Liver (tissue), 9 donors: ENCODE measurements around the gene TMEM233. TPM values are rescaled to one million over a fixed set of nuclear protein-coding genes. Genes with fewer than 3 reads are reported as not detected.

Source experiments
- DNase-seq: peaks from one replicate; pipeline ENCODE4 v3.0.0-alpha.2; 2017; ENCODE audit warnings: low spot score
- H3K27ac ChIP-seq, 2 donors: one replicate each; pipeline ENCODE4 v1.7.0; 2013; ENCODE audit warnings: inconsistent platforms in 2 of 2, low read length in 2 of 2, control low read depth in 1 of 2, low read depth in 1 of 2, mild to moderate bottlenecking in 1 of 2
- H3K27me3 ChIP-seq, 4 donors: one replicate each; pipeline versions ENCODE4 v1.6.1 to v1.7.0; 2013; ENCODE audit warnings: low read length in 3 of 4, inconsistent platforms in 1 of 4, mild to moderate bottlenecking in 1 of 4, moderate library complexity in 1 of 4; ENCODE audit not compliant: control insufficient read depth in 4 of 4, insufficient read depth in 4 of 4
- H3K36me3 ChIP-seq, 4 donors: one replicate each; pipeline versions ENCODE4 v1.6.1 to v1.7.0; 2013; ENCODE audit warnings: low read length in 3 of 4, mild to moderate bottlenecking in 3 of 4, low read depth in 1 of 4, moderate library complexity in 1 of 4; ENCODE audit not compliant: control insufficient read depth in 4 of 4, insufficient read depth in 3 of 4
- H3K4me1 ChIP-seq, 4 donors: one replicate each; pipeline versions ENCODE4 v1.6.1 to v1.7.0; 2013; ENCODE audit warnings: low read length in 3 of 4, mild to moderate bottlenecking in 3 of 4, moderate library complexity in 1 of 4; ENCODE audit not compliant: control insufficient read depth in 4 of 4, insufficient read depth in 4 of 4
- H3K4me3 ChIP-seq, 3 donors: one replicate each; pipeline versions ENCODE4 v1.6.1 to v1.7.0; 2013; ENCODE audit warnings: low read length in 3 of 3, control low read depth in 1 of 3, low read depth in 1 of 3, mild to moderate bottlenecking in 1 of 3
- H3K9ac ChIP-seq, 2 donors: one replicate each; pipeline ENCODE4 v1.7.0; 2013; ENCODE audit warnings: low read length in 2 of 2, mild to moderate bottlenecking in 2 of 2, moderate library complexity in 2 of 2, control low read depth in 1 of 2, low read depth in 1 of 2
- H3K9me3 ChIP-seq, 4 donors: one replicate each; pipeline versions ENCODE4 v1.6.1 to v1.7.0; 2013; ENCODE audit warnings: low read length in 3 of 4; ENCODE audit not compliant: control insufficient read depth in 4 of 4
- EGR1 ChIP-seq, 2 donors: IDR thresholded peaks; 2 replicates each; pipeline ENCODE4 v1.6.1; 2016 to 2018; ENCODE audit warnings: antibody characterized with exemption in 2 of 2, low read depth in 2 of 2
- FOXA2 ChIP-seq: IDR thresholded peaks from 2 replicates; pipeline ENCODE4 v1.6.1; 2016; ENCODE audit warnings: antibody characterized with exemption
- GABPA ChIP-seq, 2 donors: IDR thresholded peaks in 1 of 2; conservative IDR thresholded peaks in 1 of 2; 2 replicates each; pipeline ENCODE4 v1.6.1; 2016; ENCODE audit warnings: antibody characterized with exemption in 2 of 2, mild to moderate bottlenecking in 1 of 2, moderate library complexity in 1 of 2
- HNF4A ChIP-seq, 2 donors: conservative IDR thresholded peaks; 2 replicates each; pipeline ENCODE4 v1.6.1; 2016; ENCODE audit warnings: antibody characterized with exemption in 2 of 2, mild to moderate bottlenecking in 2 of 2
- HNF4G ChIP-seq: IDR thresholded peaks from 2 replicates; pipeline ENCODE4 v1.6.1; 2016; ENCODE audit warnings: antibody characterized with exemption
- JUND ChIP-seq, 2 donors: IDR thresholded peaks; 2 replicates each; pipeline ENCODE4 v1.6.1; 2016; ENCODE audit warnings: antibody characterized with exemption in 2 of 2
- MAX ChIP-seq: IDR thresholded peaks from 2 replicates; pipeline ENCODE4 v1.6.1; 2016; ENCODE audit warnings: antibody characterized with exemption
- NR2F2 ChIP-seq: IDR thresholded peaks from 2 replicates; pipeline ENCODE4 v1.6.1; 2016; ENCODE audit warnings: antibody characterized with exemption
- RXRA ChIP-seq, 2 donors: IDR thresholded peaks; 2 replicates each; pipeline ENCODE4 v1.6.1; 2017 to 2018; ENCODE audit warnings: antibody characterized with exemption in 2 of 2, mild to moderate bottlenecking in 1 of 2
- TAF1 ChIP-seq: conservative IDR thresholded peaks from 2 replicates; pipeline ENCODE4 v1.6.1; 2016; ENCODE audit warnings: antibody characterized with exemption, mild to moderate bottlenecking
- YY1 ChIP-seq: IDR thresholded peaks from 2 replicates; pipeline ENCODE4 v1.6.1; 2016; ENCODE audit warnings: antibody characterized with exemption, mild to moderate bottlenecking
- WGBS: extraction: QIAGEN DNeasy Blood & Tissue Kit; methylation state at CpG from one replicate; pipeline ENCODE4 v1.1.7; 2013; 5-methylcytosine and 5-hydroxymethylcytosine counted together
- polyA plus RNA-seq, 2 donors: library from polyadenylated mRNA; stranded (reverse) in 1 of 2; unstranded in 1 of 2; fragments of 200-250 nt in 1 of 2; fragments of >200 nt in 1 of 2; fragmentation: Nextera tagmentation in 1 of 2; extraction: Ambion mirVana in 1 of 2; gene quantifications; one replicate each; pipeline versions ENCODE4 v1.2.1 to v1.2.3, GENCODE V29; 2013 to 2015
- total RNA-seq, 2 donors: library from RNA; depleted of rRNA; stranded (reverse); fragments of >200 nt; gene quantifications; one replicate each; pipeline ENCODE4 v1.2.3, GENCODE V29; 2014
- TF ChIP-seq, protein P1 (sequence below): IDR thresholded peaks from 2 replicates; pipeline ENCODE4 v1.6.1; 2016; ENCODE audit warnings: antibody characterized with exemption
- TF ChIP-seq, protein P2 (sequence below): IDR thresholded peaks from 2 replicates; pipeline ENCODE4 v1.6.1; 2016; ENCODE audit warnings: antibody characterized with exemption, mild to moderate bottlenecking
- TF ChIP-seq, protein P3 (sequence below): IDR thresholded peaks from 2 replicates; pipeline ENCODE4 v1.6.1; 2016; ENCODE audit warnings: antibody characterized with exemption
- donor health status: healthy.
- donor health status: healthy.
- donor health status: healthy.
- donor health status: healthy.
- donor health status: healthy.

Gene TMEM233
- total and polyA plus RNA-seq, 4 donors: 0.05 to 0.17 (median 0.09) TPM

- Histone ChIP-seq H3K9me3 (no peaks in the 10 kb centered on the region), H3K9ac (no peak overlapping the region), H3K27ac (no peak overlapping the region), H3K27me3 (peaks cover 0 to 2% (median 0%) of the 10 kb centered on the region in 4 donors), H3K36me3 (peaks cover 0 to 1% (median 0%) of the 10 kb centered on the region in 4 donors), H3K4me3 (no peak overlapping the region), H3K4me1 (peaks cover 0 to 9% (median 5%) of the 10 kb centered on the region in 4 donors)
- 73% methylated on average over 7 of the region's 7 CpGs for WGBS
- TF ChIP-seq, protein P1, sequence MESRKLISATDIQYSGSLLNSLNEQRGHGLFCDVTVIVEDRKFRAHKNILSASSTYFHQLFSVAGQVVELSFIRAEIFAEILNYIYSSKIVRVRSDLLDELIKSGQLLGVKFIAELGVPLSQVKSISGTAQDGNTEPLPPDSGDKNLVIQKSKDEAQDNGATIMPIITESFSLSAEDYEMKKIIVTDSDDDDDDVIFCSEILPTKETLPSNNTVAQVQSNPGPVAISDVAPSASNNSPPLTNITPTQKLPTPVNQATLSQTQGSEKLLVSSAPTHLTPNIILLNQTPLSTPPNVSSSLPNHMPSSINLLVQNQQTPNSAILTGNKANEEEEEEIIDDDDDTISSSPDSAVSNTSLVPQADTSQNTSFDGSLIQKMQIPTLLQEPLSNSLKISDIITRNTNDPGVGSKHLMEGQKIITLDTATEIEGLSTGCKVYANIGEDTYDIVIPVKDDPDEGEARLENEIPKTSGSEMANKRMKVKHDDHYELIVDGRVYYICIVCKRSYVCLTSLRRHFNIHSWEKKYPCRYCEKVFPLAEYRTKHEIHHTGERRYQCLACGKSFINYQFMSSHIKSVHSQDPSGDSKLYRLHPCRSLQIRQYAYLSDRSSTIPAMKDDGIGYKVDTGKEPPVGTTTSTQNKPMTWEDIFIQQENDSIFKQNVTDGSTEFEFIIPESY: no peak
- no peak for TF ChIP-seq GABPA (IDR thresholded peaks at IDR 0.05 in 1 of 2, conservative IDR thresholded peaks at IDR 0.05 in 1 of 2)
- no peak for TF ChIP-seq FOXA2
- TF ChIP-seq, protein P2, sequence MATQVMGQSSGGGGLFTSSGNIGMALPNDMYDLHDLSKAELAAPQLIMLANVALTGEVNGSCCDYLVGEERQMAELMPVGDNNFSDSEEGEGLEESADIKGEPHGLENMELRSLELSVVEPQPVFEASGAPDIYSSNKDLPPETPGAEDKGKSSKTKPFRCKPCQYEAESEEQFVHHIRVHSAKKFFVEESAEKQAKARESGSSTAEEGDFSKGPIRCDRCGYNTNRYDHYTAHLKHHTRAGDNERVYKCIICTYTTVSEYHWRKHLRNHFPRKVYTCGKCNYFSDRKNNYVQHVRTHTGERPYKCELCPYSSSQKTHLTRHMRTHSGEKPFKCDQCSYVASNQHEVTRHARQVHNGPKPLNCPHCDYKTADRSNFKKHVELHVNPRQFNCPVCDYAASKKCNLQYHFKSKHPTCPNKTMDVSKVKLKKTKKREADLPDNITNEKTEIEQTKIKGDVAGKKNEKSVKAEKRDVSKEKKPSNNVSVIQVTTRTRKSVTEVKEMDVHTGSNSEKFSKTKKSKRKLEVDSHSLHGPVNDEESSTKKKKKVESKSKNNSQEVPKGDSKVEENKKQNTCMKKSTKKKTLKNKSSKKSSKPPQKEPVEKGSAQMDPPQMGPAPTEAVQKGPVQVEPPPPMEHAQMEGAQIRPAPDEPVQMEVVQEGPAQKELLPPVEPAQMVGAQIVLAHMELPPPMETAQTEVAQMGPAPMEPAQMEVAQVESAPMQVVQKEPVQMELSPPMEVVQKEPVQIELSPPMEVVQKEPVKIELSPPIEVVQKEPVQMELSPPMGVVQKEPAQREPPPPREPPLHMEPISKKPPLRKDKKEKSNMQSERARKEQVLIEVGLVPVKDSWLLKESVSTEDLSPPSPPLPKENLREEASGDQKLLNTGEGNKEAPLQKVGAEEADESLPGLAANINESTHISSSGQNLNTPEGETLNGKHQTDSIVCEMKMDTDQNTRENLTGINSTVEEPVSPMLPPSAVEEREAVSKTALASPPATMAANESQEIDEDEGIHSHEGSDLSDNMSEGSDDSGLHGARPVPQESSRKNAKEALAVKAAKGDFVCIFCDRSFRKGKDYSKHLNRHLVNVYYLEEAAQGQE: no peak
- no peak for TF ChIP-seq MAX
- DNase-seq: no peak
These were observed 8.5 kb downstream of the TMEM233 start for GRCh38 chr12:119601877-119602733.

DNA sequence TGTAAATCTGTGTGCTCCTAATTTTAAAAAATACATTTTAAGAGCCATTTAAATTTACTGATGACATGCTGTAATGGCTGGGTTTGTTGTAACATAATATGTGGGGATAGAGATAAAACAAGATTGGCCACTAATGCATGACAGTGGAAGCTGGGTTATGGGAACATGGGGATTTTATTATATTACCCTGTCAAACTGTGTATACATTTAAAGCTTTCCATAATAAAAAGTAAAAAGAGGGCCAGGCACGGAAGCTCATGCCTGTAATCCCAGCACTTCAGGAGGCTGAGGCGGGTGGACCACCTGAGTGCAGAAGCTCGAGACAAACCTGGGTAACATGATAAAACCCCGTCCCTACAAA is 9.1 kb downstream of the TMEM233 start:
- no peak overlapping the region for H3K4me3 ChIP-seq
- TF ChIP-seq NR2F2 (no peak), TAF1 (no peak), EGR1 (IDR thresholded peaks at IDR 0.05; ENCODE audit: low read depth in 2 of 2) (no peak), JUND (IDR thresholded peaks at IDR 0.05) (no peak), FOXA2 (no peak), RXRA (IDR thresholded peaks at IDR 0.05) (no peak)
- no peak overlapping the region for H3K9ac ChIP-seq

GRCh38 chr12:119603767-119604166 is 10.2 kb downstream of the TMEM233 start:
- Histone ChIP-seq H3K27me3 (peaks cover 0 to 2% (median 0%) of the 10 kb centered on the region in 4 donors), H3K27ac (no peak overlapping the region), H3K9me3 (no peaks in the 10 kb centered on the region), H3K4me1 (peaks cover 0 to 9% (median 5%) of the 10 kb centered on the region in 4 donors), H3K9ac (no peak overlapping the region), H3K4me3 (no peak overlapping the region), H3K36me3 (peaks cover 0 to 1% (median 0%) of the 10 kb centered on the region in 4 donors)
- TF ChIP-seq, protein P3, sequence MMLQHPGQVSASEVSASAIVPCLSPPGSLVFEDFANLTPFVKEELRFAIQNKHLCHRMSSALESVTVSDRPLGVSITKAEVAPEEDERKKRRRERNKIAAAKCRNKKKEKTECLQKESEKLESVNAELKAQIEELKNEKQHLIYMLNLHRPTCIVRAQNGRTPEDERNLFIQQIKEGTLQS: no peak
- TF ChIP-seq HNF4A (conservative IDR thresholded peaks at IDR 0.05) (no peak), HNF4G (no peak), YY1 (no peak)
- TF ChIP-seq, protein P1: no peak
- TF ChIP-seq, protein P2: no peak
- no peak for DNase-seq
- 32% methylated on average over 2 of the region's 2 CpGs for WGBS

More for the DNA sequence above, 9.1 kb downstream of the TMEM233 start:
- Histone ChIP-seq H3K4me1 (peaks cover 0 to 9% (median 5%) of the 10 kb centered on the region in 4 donors), H3K36me3 (peaks cover 0 to 1% (median 0%) of the 10 kb centered on the region in 4 donors), H3K27me3 (peaks cover 0 to 2% (median 0%) of the 10 kb centered on the region in 4 donors), H3K9me3 (no peaks in the 10 kb centered on the region), H3K27ac (no peak overlapping the region)
- 91% methylated on average over 4 of the region's 4 CpGs for WGBS
- no peak for DNase-seq
